Vagina (tissue), 2 donors: ENCODE measurements around the gene TMEM106C. TPM values are rescaled to one million over a fixed set of nuclear protein-coding genes. Genes with fewer than 3 reads are reported as not detected.

ENCODE experiments used
- DNase-seq, 2 donors: peaks; one replicate each; pipeline ENCODE4 v3.0.0-alpha.2; 2017; ENCODE audit errors: extremely low spot score in 2 of 2
- H3K27ac ChIP-seq: fragments of 200-600 bp; sonication (generic); one replicate; pipeline ENCODE4 v1.5.1; 2019
- H3K27me3 ChIP-seq: fragments of 200-600 bp; sonication (generic); one replicate; pipeline ENCODE4 v1.5.1; 2019
- H3K36me3 ChIP-seq, 2 donors: fragments of 200-600 bp; sonication (generic); one replicate each; pipeline ENCODE4 v1.5.1; 2017 to 2019
- H3K4me1 ChIP-seq: fragments of 200-600 bp; sonication (generic); one replicate; pipeline ENCODE4 v1.5.1; 2019
- H3K4me3 ChIP-seq, 2 donors: fragments of 200-600 bp; sonication (generic); 1 replicate in 1 of 2; 2 replicates in 1 of 2; pipeline ENCODE4 v1.5.1; 2016 to 2019
- H3K9me3 ChIP-seq: fragments of 200-600 bp; sonication (generic); one replicate; pipeline ENCODE4 v1.5.1; 2019
- POLR2A ChIP-seq, 2 donors: fragments of 450-650 bp; IDR thresholded peaks; one replicate each; pipeline ENCODE4 v1.6.1; 2017; ENCODE audit warnings: antibody characterized with exemption in 2 of 2, mild to moderate bottlenecking in 2 of 2, moderate library complexity in 2 of 2
- POLR2AphosphoS5 ChIP-seq, 2 donors: sonication (generic); formaldehyde crosslinking; IDR thresholded peaks; one replicate each; pipeline ENCODE4 v1.9.0; 2017; ENCODE audit warnings: antibody characterized with exemption in 2 of 2, mild to moderate bottlenecking in 2 of 2, low read depth in 1 of 2; ENCODE audit not compliant: insufficient read depth in 1 of 2
- intact Hi-C: fragments of 100-400 bp; cut with DNase I; formaldehyde crosslinking; loops from one replicate; pipeline ENCODE4 v1.15.1; 2023
- total RNA-seq: library from RNA; depleted of rRNA; stranded (reverse); fragments of >200 nt; gene quantifications from one replicate; pipeline ENCODE4 v1.2.3, GENCODE V29; 2016
- TF ChIP-seq, protein P1 (sequence below), 3 experiments: fragments of 450-650 bp in 2 of 3; fragments of 200-600 bp in 1 of 3; sonication (generic) in 1 of 3; IDR thresholded peaks; one replicate each; pipeline ENCODE4 v1.5.1; 2017 to 2019; ENCODE audit warnings: antibody characterized with exemption in 3 of 3, mild to moderate bottlenecking in 2 of 3, moderate library complexity in 2 of 3

TMEM106C gene
- total RNA-seq, 1 donor from 2014 or later = 25.3 TPM

DNA sequence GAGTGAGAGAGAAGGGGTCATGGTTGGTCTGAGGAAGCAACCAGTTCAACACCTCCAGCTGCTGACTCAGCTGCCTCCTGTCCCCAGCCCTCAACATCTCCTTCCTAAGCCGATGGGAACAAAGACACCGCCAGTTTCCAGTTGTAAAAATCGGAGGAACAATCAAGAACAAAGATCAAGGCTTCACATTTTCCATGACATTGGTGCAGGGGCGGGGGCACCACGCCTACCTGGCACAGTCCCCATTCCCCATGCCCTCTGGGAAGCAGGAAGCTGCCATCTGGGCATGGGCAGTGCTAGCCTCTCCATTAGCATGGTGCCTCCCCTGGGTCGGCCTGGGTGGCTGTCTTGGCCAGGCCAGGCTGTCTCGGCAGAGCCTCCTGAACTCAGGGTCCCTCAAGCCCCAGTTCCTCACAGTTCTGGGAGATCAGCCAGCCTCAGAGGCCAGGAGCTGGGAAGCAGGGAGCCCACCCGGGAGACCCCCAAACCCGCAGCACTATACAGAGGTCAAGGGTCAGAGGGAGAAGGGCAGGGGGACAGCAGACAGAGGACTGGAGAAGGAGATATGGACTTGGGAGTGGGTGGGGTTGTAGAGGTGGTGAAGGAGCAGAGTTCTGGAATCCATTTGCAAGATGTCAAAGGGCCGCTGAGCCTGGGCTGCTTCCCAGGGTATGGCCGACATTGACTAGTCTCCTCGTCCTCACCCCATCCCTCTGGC lies 19.6 kb upstream of the TMEM106C start:
- H3K4me3 ChIP-seq = no peak overlapping the region
- H3K4me1 ChIP-seq = peaks cover under 1% of the 10 kb centered on the region
- H3K27me3 ChIP-seq = no peaks in the 10 kb centered on the region
- peak in 1 of 2 donors; percentile 79 for DNase-seq
- H3K27ac ChIP-seq = no peak overlapping the region
- intact Hi-C loops = no loop called here
- TF ChIP-seq POLR2A (IDR thresholded peaks at IDR 0.05) (no peak), POLR2AphosphoS5 (IDR thresholded peaks at IDR 0.05; ENCODE audit: insufficient read depth in 1 of 2, low read depth in 1 of 2) (no peak)
- TF ChIP-seq, protein P1, sequence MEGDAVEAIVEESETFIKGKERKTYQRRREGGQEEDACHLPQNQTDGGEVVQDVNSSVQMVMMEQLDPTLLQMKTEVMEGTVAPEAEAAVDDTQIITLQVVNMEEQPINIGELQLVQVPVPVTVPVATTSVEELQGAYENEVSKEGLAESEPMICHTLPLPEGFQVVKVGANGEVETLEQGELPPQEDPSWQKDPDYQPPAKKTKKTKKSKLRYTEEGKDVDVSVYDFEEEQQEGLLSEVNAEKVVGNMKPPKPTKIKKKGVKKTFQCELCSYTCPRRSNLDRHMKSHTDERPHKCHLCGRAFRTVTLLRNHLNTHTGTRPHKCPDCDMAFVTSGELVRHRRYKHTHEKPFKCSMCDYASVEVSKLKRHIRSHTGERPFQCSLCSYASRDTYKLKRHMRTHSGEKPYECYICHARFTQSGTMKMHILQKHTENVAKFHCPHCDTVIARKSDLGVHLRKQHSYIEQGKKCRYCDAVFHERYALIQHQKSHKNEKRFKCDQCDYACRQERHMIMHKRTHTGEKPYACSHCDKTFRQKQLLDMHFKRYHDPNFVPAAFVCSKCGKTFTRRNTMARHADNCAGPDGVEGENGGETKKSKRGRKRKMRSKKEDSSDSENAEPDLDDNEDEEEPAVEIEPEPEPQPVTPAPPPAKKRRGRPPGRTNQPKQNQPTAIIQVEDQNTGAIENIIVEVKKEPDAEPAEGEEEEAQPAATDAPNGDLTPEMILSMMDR (IDR thresholded peaks at IDR 0.05) = no peak
- H3K9me3 ChIP-seq = no peaks in the 10 kb centered on the region
- H3K36me3 ChIP-seq = no peaks in the 10 kb centered on the region

DNA sequence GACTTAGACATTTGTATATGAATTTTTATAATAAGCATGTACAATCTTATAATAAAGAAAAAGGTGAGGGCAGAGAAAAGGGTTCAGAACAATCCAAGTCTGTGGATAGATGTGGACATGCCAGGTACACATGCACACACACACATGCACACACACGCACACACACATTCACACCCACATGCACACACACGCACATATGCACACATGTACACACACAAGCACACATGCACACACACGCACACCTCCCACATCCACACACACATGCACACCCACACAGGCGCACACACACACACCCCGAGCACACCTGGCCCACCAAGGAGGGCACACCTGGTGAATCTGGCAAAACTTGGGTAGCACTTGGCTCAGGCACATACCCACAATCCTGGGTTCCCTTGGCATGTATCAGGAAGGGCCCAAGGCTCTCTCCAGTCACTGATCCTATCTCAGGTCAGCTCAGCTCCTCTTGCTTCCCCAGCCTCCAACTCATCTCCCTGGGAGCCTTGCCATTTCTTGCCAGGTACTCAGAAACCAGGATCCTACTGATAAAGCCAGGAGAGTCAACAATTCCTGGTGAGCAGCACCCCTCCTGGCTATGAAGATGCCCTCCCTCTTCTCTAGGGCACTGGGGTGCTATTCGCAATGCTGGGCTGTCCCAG lies 18.6 kb upstream of the TMEM106C start:
- Histone ChIP-seq H3K27me3 (no peaks in the 10 kb centered on the region), H3K4me1 (peaks cover 11% of the 10 kb centered on the region), H3K9me3 (no peaks in the 10 kb centered on the region), H3K27ac (no peak overlapping the region), H3K36me3 (no peaks in the 10 kb centered on the region), H3K4me3 (no peak overlapping the region)
- intact Hi-C loops = no loop called here
- TF ChIP-seq POLR2AphosphoS5 (IDR thresholded peaks at IDR 0.05; ENCODE audit: insufficient read depth in 1 of 2, low read depth in 1 of 2) = no peak
- TF ChIP-seq, protein P1 (IDR thresholded peaks at IDR 0.05) = no peak
- TF ChIP-seq POLR2A (IDR thresholded peaks at IDR 0.05) = no peak
- peak in 1 of 2 donors; percentile 79 for DNase-seq

DNA sequence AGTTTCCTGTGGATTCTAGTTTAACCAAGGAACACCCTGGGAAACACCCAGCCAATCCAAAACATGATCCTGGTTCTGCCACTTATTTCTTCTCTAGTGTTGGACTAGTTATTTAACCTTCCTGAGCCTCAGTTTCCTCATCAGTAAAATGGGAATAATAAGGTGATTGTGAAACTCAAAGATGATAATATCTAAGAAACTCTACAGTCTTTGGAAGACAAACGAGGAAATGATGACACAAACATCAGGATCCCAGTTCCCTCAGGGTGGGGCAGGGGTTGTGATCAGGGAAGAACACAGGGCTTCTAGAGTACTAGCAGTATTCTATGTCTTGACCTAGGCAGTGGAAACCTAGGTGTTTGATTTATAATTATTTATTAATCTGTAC lies 18.1 kb upstream of the TMEM106C start:
- intact Hi-C loops = no loop called here
- peaks cover 11% of the 10 kb centered on the region for H3K4me1 ChIP-seq

DNA sequence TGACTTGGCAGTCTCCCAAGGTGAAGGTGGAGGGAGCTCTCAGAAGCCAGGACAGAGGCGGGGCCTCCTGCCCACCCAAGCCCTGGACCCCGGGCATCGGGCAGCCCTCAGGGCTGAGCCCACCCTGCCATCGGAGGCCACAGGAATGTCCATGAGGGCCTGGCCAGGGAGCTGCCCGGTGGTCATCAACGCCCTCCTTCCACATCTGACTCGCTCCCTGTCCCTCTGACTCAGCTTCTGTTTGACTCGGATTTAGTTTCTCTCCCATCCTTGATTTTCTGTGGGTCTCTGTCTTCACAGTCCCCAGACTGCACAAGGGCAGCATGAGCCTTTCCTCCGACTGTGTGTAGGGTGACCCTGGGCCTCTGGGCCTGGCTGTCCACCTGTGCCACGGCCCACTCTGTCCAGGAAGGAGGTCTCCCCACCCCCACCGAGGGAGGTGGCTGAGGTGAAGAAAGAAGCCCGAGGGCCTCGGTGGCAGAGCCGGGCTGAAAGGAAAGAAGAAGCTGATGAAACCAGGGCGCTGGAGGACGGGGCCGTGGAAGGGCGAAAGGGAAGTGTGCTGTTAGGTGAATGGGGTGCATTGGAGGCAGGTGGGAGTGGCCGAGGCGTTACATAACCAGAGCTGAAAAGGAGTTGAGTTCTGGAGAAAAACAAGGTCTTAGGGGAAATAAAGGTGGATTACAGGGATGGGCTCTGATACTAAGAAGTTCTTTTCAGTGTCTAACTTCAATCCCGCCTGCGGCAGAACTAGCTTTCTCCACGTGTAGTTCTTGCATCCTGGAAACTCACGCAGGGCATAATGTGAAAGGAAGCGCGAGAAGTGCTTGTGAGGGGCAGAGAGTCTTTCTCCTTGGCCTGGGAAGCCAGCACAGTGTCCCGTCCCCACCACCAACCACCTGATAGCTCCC lies 16.7 kb upstream of the TMEM106C start:
- no peaks in the 10 kb centered on the region for H3K27me3 ChIP-seq
- no peak for TF ChIP-seq POLR2A (IDR thresholded peaks at IDR 0.05)
- TF ChIP-seq POLR2AphosphoS5 (IDR thresholded peaks at IDR 0.05; ENCODE audit: insufficient read depth in 1 of 2, low read depth in 1 of 2) = no peak
- TF ChIP-seq, protein P1 (IDR thresholded peaks at IDR 0.05) = no peak
- H3K4me1 ChIP-seq = peaks cover 11% of the 10 kb centered on the region
- H3K9me3 ChIP-seq = no peaks in the 10 kb centered on the region
- DNase-seq = no peak
- no peak overlapping the region for H3K27ac ChIP-seq
- no peak overlapping the region for H3K4me3 ChIP-seq
- intact Hi-C loops = no loop called here
- H3K36me3 ChIP-seq = no peaks in the 10 kb centered on the region

More for the DNA sequence above, 18.1 kb upstream of the TMEM106C start:
- no peak for TF ChIP-seq POLR2A (IDR thresholded peaks at IDR 0.05)
- TF ChIP-seq POLR2AphosphoS5 (IDR thresholded peaks at IDR 0.05; ENCODE audit: insufficient read depth in 1 of 2, low read depth in 1 of 2) = no peak
- TF ChIP-seq, protein P1 (IDR thresholded peaks at IDR 0.05) = no peak
- H3K27ac ChIP-seq = no peak overlapping the region
- no peaks in the 10 kb centered on the region for H3K27me3 ChIP-seq
- no peak overlapping the region for H3K4me3 ChIP-seq
- no peaks in the 10 kb centered on the region for H3K9me3 ChIP-seq
- DNase-seq = no peak
- H3K36me3 ChIP-seq = no peaks in the 10 kb centered on the region
